Activated T-cell treated with anti-CD3 and anti-CD28 coated beads, Interleukin-2, amount 50 U/mL, for 48 hours (primary cell): ENCODE data around the gene SLC9A2.

Source experiments
- DNase-seq, 2 experiments: peaks; one replicate each; pipeline ENCODE4 v3.0.0-alpha.2; 2020

The SLC9A2 gene

GRCh38 chr2:102621630-102622029 lies 2.3 kb downstream of the SLC9A2 start:
- no peak for DNase-seq

GRCh38 chr2:102622646-102623045 lies 3.3 kb downstream of the SLC9A2 start:
- no peak for DNase-seq

GRCh38 chr2:102630458-102630857 lies 11.1 kb downstream of the SLC9A2 start:
- no peak for DNase-seq

- no peak for DNase-seq
Observed at GRCh38 chr2:102632380-102633175, 13.2 kb downstream of the SLC9A2 start.

GRCh38 chr2:102634831-102635241 lies 15.5 kb downstream of the SLC9A2 start:
- no peak for DNase-seq

GRCh38 chr2:102635317-102635716 lies 16.0 kb downstream of the SLC9A2 start:
- DNase-seq, result no peak

- DNase-seq, result no peak
Observed at GRCh38 chr2:102636283-102636907, 17.0 kb downstream of the SLC9A2 start.

GRCh38 chr2:102637358-102637757 lies 18.0 kb downstream of the SLC9A2 start:
- no peak for DNase-seq

GRCh38 chr2:102639429-102639828 lies 20.1 kb downstream of the SLC9A2 start:
- DNase-seq, result no peak

GRCh38 chr2:102652126-102652525 lies 32.8 kb downstream of the SLC9A2 start:
- no peak for DNase-seq

GRCh38 chr2:102657770-102658169 lies 38.4 kb downstream of the SLC9A2 start:
- peak; percentile 34 to 41 for DNase-seq

- no peak for DNase-seq
Observed at GRCh38 chr2:102660070-102660469, 40.7 kb downstream of the SLC9A2 start.

GRCh38 chr2:102660574-102660973 lies 41.2 kb downstream of the SLC9A2 start:
- no peak for DNase-seq

- no peak for DNase-seq
Observed at GRCh38 chr2:102661846-102662245, 42.5 kb downstream of the SLC9A2 start.

- DNase-seq, result peak in 1 of 2 experiments; percentile 25
Observed at GRCh38 chr2:102662833-102663232, 43.5 kb downstream of the SLC9A2 start.

- no peak for DNase-seq
Observed at GRCh38 chr2:102663381-102663780, 44.0 kb downstream of the SLC9A2 start.

GRCh38 chr2:102664471-102664909 lies 45.1 kb downstream of the SLC9A2 start:
- DNase-seq, result peak; percentile 56 to 58

- DNase-seq, result no peak
Observed at GRCh38 chr2:102667072-102667471, 47.7 kb downstream of the SLC9A2 start.

GRCh38 chr2:102668171-102668570 lies 48.8 kb downstream of the SLC9A2 start:
- no peak for DNase-seq

- no peak for DNase-seq
Observed at GRCh38 chr2:102669401-102669800, 50.0 kb downstream of the SLC9A2 start.

- DNase-seq, result no peak
Observed at GRCh38 chr2:102672107-102672776, 52.9 kb downstream of the SLC9A2 start.

GRCh38 chr2:102674370-102674769 lies 55.0 kb downstream of the SLC9A2 start:
- no peak for DNase-seq

- DNase-seq, result no peak
Observed at GRCh38 chr2:102674836-102675235, 55.5 kb downstream of the SLC9A2 start.
